ENCODE data around the gene AK5. TPM values are rescaled to one million over a fixed set of nuclear protein-coding genes. Genes with fewer than 3 reads are reported as not detected.

The AK5 gene
- total RNA-seq, 1 experiment from 2014 or later: 0.35 TPM

Other genes starting within 250 kb of the AK5 start
- 18.4 and 30.7 TPM in 2 replicates for gene PIGK, start 62.6 kb upstream of the AK5 start, total RNA-seq (2014; rRNA removed; shearing (Covaris generic))

Measured in H7 (cell line).